Vagina (tissue), 2 donors: ENCODE measurements around the gene GPR108. TPM values are rescaled to one million over a fixed set of nuclear protein-coding genes. Genes with fewer than 3 reads are reported as not detected.

Experiments used
- DNase-seq, 2 donors: peaks; one replicate each; pipeline ENCODE4 v3.0.0-alpha.2; 2017; ENCODE audit errors: extremely low spot score in 2 of 2
- H3K27ac ChIP-seq: fragments of 200-600 bp; sonication (generic); one replicate; pipeline ENCODE4 v1.5.1; 2019
- H3K27me3 ChIP-seq: fragments of 200-600 bp; sonication (generic); one replicate; pipeline ENCODE4 v1.5.1; 2019
- H3K36me3 ChIP-seq, 2 donors: fragments of 200-600 bp; sonication (generic); one replicate each; pipeline ENCODE4 v1.5.1; 2017 to 2019
- H3K4me1 ChIP-seq: fragments of 200-600 bp; sonication (generic); one replicate; pipeline ENCODE4 v1.5.1; 2019
- H3K4me3 ChIP-seq, 2 donors: fragments of 200-600 bp; sonication (generic); 1 replicate in 1 of 2; 2 replicates in 1 of 2; pipeline ENCODE4 v1.5.1; 2016 to 2019
- H3K9me3 ChIP-seq: fragments of 200-600 bp; sonication (generic); one replicate; pipeline ENCODE4 v1.5.1; 2019
- CTCF ChIP-seq, 3 experiments: fragments of 450-650 bp in 2 of 3; fragments of 200-600 bp in 1 of 3; sonication (generic) in 1 of 3; IDR thresholded peaks; one replicate each; pipeline ENCODE4 v1.5.1; 2017 to 2019; ENCODE audit warnings: antibody characterized with exemption in 3 of 3, mild to moderate bottlenecking in 2 of 3, moderate library complexity in 2 of 3
- POLR2A ChIP-seq, 2 donors: fragments of 450-650 bp; IDR thresholded peaks; one replicate each; pipeline ENCODE4 v1.6.1; 2017; ENCODE audit warnings: antibody characterized with exemption in 2 of 2, mild to moderate bottlenecking in 2 of 2, moderate library complexity in 2 of 2
- POLR2AphosphoS5 ChIP-seq, 2 donors: sonication (generic); formaldehyde crosslinking; IDR thresholded peaks; one replicate each; pipeline ENCODE4 v1.9.0; 2017; ENCODE audit warnings: antibody characterized with exemption in 2 of 2, mild to moderate bottlenecking in 2 of 2, low read depth in 1 of 2; ENCODE audit not compliant: insufficient read depth in 1 of 2
- intact Hi-C: fragments of 100-400 bp; cut with DNase I; formaldehyde crosslinking; loops from one replicate; pipeline ENCODE4 v1.15.1; 2023
- total RNA-seq: library from RNA; depleted of rRNA; stranded (reverse); fragments of >200 nt; gene quantifications from one replicate; pipeline ENCODE4 v1.2.3, GENCODE V29; 2016

The GPR108 gene
- total RNA-seq, 1 donor from 2014 or later = 62.9 TPM

DNA sequence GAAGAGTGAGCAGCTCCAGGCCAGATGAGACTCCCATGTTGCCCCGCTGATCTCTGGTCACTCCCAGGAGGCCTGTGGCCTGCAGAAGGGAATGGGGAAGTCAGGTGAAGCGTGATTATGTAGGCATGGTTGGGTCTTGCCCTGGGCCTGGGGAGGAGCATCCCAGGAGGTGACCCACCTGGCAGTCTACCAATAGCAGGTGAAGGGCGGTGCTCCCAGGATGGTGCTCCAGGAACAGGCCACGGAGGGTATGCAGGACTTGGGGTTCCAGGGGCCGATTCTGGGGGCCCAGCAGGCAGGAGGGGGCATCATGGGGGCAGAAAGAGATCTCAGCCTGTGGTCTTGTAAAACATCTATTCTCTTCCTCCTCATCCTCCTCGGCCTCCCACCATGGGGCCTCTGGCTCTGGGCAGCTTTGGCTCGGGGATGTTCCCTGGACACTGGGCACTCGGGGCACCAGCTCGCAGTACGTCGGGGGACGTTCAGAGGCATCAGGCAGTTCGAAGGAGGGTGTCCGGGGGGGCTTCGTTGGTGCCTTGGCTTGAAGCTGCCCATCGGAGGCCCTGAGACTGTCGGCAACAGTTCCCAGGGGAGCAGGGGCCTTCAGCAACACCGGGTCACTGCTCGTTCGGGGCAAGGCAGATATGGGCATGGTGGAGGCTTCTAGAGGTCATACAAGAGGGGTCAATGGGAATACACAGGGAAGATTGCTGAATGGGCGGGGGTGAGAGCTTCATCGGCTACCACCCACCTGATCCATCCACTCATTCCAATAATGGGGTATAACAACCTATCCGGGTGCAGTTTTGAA, 17.5 kb upstream of the GPR108 start:
- Histone ChIP-seq H3K27ac (no peak overlapping the region), H3K27me3 (no peaks in the 10 kb centered on the region), H3K36me3 (peaks cover 0 to 28% of the 10 kb centered on the region in 2 donors), H3K4me3 (no peak overlapping the region), H3K9me3 (no peaks in the 10 kb centered on the region), H3K4me1 (peaks cover 21% of the 10 kb centered on the region)
- no peak for DNase-seq
- intact Hi-C loops = no loop called here
- TF ChIP-seq CTCF (IDR thresholded peaks at IDR 0.05) (no peak), POLR2A (IDR thresholded peaks at IDR 0.05) (no peak), POLR2AphosphoS5 (IDR thresholded peaks at IDR 0.05; ENCODE audit: insufficient read depth in 1 of 2, low read depth in 1 of 2) (no peak)

DNA sequence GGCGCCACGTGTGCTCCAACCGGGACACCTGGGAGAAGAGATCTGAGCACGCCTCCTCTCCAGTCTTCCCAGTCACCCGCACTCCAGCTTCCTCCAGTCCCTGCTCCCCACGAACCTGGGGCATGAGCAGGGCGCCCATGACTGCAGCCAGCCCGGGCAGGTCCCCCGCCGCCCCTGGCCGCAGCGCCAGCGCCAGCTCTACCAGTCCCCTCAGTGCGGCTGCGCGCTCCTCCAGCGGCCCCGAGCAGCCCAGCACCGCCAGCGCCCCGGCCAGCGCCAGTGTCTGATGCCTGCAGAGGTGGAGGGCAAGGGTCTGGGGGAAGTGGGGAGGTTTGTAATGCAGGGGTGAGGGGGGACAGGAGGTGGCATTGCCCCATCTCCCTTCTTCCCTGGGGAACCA, 16.8 kb upstream of the GPR108 start:
- Histone ChIP-seq H3K9me3 (no peaks in the 10 kb centered on the region), H3K4me1 (peaks cover 26% of the 10 kb centered on the region), H3K27me3 (no peaks in the 10 kb centered on the region), H3K27ac (peak overlapping the region; percentile 35), H3K4me3 (no peak overlapping the region), H3K36me3 (peaks cover 0 to 35% of the 10 kb centered on the region in 2 donors)
- intact Hi-C loops = no loop called here
- TF ChIP-seq CTCF (IDR thresholded peaks at IDR 0.05) (no peak), POLR2AphosphoS5 (IDR thresholded peaks at IDR 0.05; ENCODE audit: insufficient read depth in 1 of 2, low read depth in 1 of 2) (no peak), POLR2A (IDR thresholded peaks at IDR 0.05) (no peak)
- no peak for DNase-seq

DNA sequence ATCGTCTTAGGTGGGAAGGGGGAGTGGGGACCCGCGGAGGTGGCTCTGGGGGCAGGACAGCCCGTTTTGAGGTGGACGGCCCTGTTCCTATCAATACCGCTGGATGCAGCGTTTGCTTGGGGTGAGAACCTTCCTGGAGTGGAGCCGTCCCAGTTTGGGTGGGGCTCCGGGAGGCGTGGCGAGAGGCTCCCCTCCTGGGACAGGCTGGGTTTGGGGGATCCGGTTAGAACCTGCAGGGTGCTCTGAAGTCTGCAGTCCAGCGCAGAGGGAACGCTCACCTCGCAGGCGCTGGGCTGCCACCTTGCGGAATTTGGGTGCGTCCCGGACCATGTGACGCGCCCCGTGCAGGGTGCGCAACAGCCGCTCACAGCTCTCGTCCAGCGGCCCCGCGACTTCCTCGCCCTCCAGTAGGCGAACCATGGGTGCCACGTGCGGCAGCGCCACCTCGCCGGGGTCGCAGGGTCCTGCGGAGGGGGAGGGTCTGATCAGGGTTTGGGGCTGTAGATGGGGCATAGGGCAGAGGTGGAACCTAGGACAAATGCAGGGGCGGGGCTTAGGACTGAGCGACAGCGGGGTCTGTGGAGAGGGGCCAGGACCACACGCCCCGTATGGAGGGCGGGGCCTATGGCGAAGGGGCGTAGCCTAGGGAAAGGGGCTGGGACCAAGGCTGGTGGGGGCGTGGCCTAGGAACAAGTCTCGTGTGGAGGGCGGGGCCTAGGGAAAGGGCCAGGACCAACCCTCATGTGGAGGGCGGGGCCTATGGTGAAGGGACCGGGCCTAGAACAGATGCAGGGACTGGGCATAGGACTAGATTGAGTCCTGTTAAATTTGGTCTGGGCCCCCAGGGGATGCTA, 16.0 kb upstream of the GPR108 start:
- intact Hi-C loops = no loop called here
- peaks cover 0 to 41% of the 10 kb centered on the region in 2 donors for H3K36me3 ChIP-seq
- TF ChIP-seq CTCF (IDR thresholded peaks at IDR 0.05) = peak in 2 of 3 experiments; percentile 35 to 36
- peak; percentile 47 to 69 for TF ChIP-seq POLR2AphosphoS5 (IDR thresholded peaks at IDR 0.05; ENCODE audit: insufficient read depth in 1 of 2, low read depth in 1 of 2)
- no peak for TF ChIP-seq POLR2A (IDR thresholded peaks at IDR 0.05)

DNA sequence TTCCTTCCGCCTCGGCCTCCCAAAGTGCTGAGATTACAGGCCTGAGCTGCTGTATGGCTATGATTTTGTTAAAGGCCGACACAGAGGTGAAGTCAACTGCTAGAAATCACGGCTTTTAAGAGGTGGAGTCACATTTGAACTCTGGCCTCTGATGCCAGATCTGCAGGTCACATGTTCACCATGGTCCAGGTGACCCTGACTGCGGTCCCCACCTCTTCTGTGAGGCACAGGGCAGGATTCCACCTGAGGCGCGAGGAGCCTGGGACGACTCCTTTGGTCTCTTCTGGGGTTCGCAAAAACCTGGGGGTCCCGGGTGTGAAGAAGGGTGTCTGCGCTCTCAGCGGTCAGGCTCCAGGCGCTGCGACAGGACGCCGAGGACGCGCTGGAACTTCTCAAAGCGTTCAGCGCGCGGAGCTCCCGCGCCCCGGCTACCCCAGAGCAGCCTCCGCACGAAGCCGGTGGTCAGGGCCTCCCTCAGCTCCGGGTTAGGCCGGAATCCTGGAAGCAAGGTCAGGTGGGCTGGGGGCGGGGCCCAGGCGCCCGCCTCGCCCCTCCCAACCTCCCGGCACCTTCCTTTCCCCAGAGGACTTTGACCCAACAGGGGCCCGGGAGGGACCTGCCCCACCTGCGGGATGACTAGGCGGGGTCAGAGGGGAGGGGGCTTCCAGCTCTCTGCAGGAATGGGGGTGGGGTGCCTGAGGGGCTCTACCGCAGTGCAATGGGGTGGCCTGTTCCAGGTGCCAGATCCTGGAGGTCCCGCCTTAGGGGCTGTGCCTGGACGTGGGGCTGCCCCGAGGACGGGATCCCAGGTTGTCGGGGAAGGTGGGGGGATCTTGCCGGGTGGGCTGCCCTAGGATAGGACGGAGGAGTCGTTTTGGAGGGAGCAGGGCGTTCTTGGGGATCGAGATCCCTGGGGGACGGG, 15.1 kb upstream of the GPR108 start:
- no peak for DNase-seq
- Histone ChIP-seq H3K4me1 (peaks cover 26% of the 10 kb centered on the region), H3K36me3 (peaks cover 0 to 50% of the 10 kb centered on the region in 2 donors), H3K27me3 (no peaks in the 10 kb centered on the region), H3K4me3 (peak overlapping the region; percentile 33 to 42), H3K27ac (peak overlapping the region; percentile 35), H3K9me3 (no peaks in the 10 kb centered on the region)
- TF ChIP-seq POLR2A (IDR thresholded peaks at IDR 0.05) (no peak), CTCF (IDR thresholded peaks at IDR 0.05) (no peak), POLR2AphosphoS5 (IDR thresholded peaks at IDR 0.05; ENCODE audit: insufficient read depth in 1 of 2, low read depth in 1 of 2) (no peak)
- intact Hi-C loops = no loop called here

More for the DNA sequence above, 16.0 kb upstream of the GPR108 start:
- no peaks in the 10 kb centered on the region for H3K27me3 ChIP-seq
- H3K4me1 ChIP-seq = peaks cover 26% of the 10 kb centered on the region
- peak overlapping the region; percentile 33 to 42 for H3K4me3 ChIP-seq
- no peak for DNase-seq
- peak overlapping the region; percentile 35 for H3K27ac ChIP-seq
- no peaks in the 10 kb centered on the region for H3K9me3 ChIP-seq
